ENCODE measurements around the gene IL13RA1. TPM values are rescaled to one million over a fixed set of nuclear protein-coding genes. Genes with fewer than 3 reads are reported as not detected.

The IL13RA1 gene
- total RNA-seq, 4 donors from 2014 or later = 44.1 to 69.6 (median 56.7) TPM

- H3K27me3 ChIP-seq = no peaks in the 10 kb centered on the region
- H3K27ac ChIP-seq = no peak overlapping the region
- TF ChIP-seq CTCF (IDR thresholded peaks at IDR 0.05) (no peak), POLR2A (IDR thresholded peaks at IDR 0.05) (no peak)
- H3K36me3 ChIP-seq = peaks cover 0 to 56% (median 0%) of the 10 kb centered on the region in 3 donors
- no peaks in the 10 kb centered on the region for H3K4me1 ChIP-seq
- intact Hi-C loops (cut with DNase I) = no loop called here
- WGBS, 2 donors = 63 to 75% methylated on average over 4 of the region's 4 CpGs
- no peak for DNase-seq
- H3K4me3 ChIP-seq = no peak overlapping the region
- no peaks in the 10 kb centered on the region for H3K9me3 ChIP-seq
Measured at GRCh38 chrX:118755633-118756032, 28.2 kb downstream of the IL13RA1 start.

- Histone ChIP-seq H3K36me3 (peaks cover 0 to 55% (median 0%) of the 10 kb centered on the region in 3 donors), H3K4me1 (no peaks in the 10 kb centered on the region), H3K9me3 (no peaks in the 10 kb centered on the region), H3K4me3 (no peak overlapping the region), H3K27me3 (no peaks in the 10 kb centered on the region), H3K27ac (no peak overlapping the region)
- TF ChIP-seq CTCF (IDR thresholded peaks at IDR 0.05) (no peak), POLR2A (IDR thresholded peaks at IDR 0.05) (no peak)
- DNase-seq = no peak
- intact Hi-C loops (cut with DNase I) = no loop called here
- 51 to 53% methylated on average over 2 of the region's 2 CpGs for WGBS, 2 donors
Measured at GRCh38 chrX:118756101-118756500, 28.7 kb downstream of the IL13RA1 start.

GRCh38 chrX:118758511-118758910 lies 31.1 kb downstream of the IL13RA1 start:
- no peak for TF ChIP-seq POLR2A (IDR thresholded peaks at IDR 0.05)
- no peak for TF ChIP-seq CTCF (IDR thresholded peaks at IDR 0.05)
- no peaks in the 10 kb centered on the region for H3K27me3 ChIP-seq
- intact Hi-C loops (cut with DNase I) = no loop called here
- H3K36me3 ChIP-seq = peaks cover 0 to 50% (median 0%) of the 10 kb centered on the region in 3 donors
- no peak overlapping the region for H3K4me3 ChIP-seq
- no peak overlapping the region for H3K27ac ChIP-seq
- WGBS, 2 donors = 80% methylated on average over 1 of the region's 2 CpGs; no CpG with 5 or more reads in 1 of the 2 donors
- no peaks in the 10 kb centered on the region for H3K4me1 ChIP-seq
- H3K9me3 ChIP-seq = no peaks in the 10 kb centered on the region
- DNase-seq = no peak

GRCh38 chrX:118760025-118760424 lies 32.6 kb downstream of the IL13RA1 start:
- Histone ChIP-seq H3K4me1 (no peaks in the 10 kb centered on the region), H3K9me3 (no peaks in the 10 kb centered on the region), H3K36me3 (peaks cover 0 to 46% (median 0%) of the 10 kb centered on the region in 3 donors), H3K27ac (no peak overlapping the region), H3K27me3 (no peaks in the 10 kb centered on the region), H3K4me3 (no peak overlapping the region)
- TF ChIP-seq POLR2A (IDR thresholded peaks at IDR 0.05) (no peak), CTCF (IDR thresholded peaks at IDR 0.05) (no peak)
- intact Hi-C loops (cut with DNase I) = no loop called here
- DNase-seq = no peak
- 72 to 88% methylated on average over 3 of the region's 3 CpGs for whole genome bisulfite sequencing, 2 donors

- no peaks in the 10 kb centered on the region for H3K27me3 ChIP-seq
- H3K27ac ChIP-seq = no peak overlapping the region
- H3K4me3 ChIP-seq = no peak overlapping the region
- intact Hi-C loops (cut with DNase I) = no loop called here
- H3K4me1 ChIP-seq = no peaks in the 10 kb centered on the region
- WGBS, 2 donors = 34 to 58% methylated on average over 4 to 5 of the region's 5 CpGs
- peaks cover 0 to 49% (median 0%) of the 10 kb centered on the region in 3 donors for H3K36me3 ChIP-seq
- TF ChIP-seq POLR2A (IDR thresholded peaks at IDR 0.05) (no peak), CTCF (IDR thresholded peaks at IDR 0.05) (no peak)
- H3K9me3 ChIP-seq = no peaks in the 10 kb centered on the region
- DNase-seq = no peak
Measured at GRCh38 chrX:118761939-118762707, 34.7 kb downstream of the IL13RA1 start.
